ENCODE measurements around the gene AGO1. TPM values are rescaled to one million over a fixed set of nuclear protein-coding genes. Genes with fewer than 3 reads are reported as not detected.

Gene AGO1
- total and polyA plus RNA-seq, 2 of the 13 experiments (the other 11 are each of a cell fraction or from before 2014, with no cell fraction given): 9.2 to 18.6 TPM

- Histone ChIP-seq H3K27me3 (ENCODE audit: control insufficient read depth in 1 of 2, insufficient read depth in 2 of 2, low read length in 2 of 2) (no peaks in the 10 kb centered on the region), H3K4me3 (replicated peaks in 1 of 3; ENCODE audit: insufficient read depth in 1 of 3, low read depth in 2 of 3, low read length in 3 of 3) (no peak overlapping the region), H3K9ac (ENCODE audit: insufficient read depth, low read depth, low read length) (no peak overlapping the region), H3K79me2 (ENCODE audit: insufficient read depth, low read length) (no peaks in the 10 kb centered on the region), H2AFZ (ENCODE audit: low read length) (no peak overlapping the region), H3K27ac (ENCODE audit: extremely low read length, insufficient read depth, low read length) (no peak overlapping the region), H3K4me2 (ENCODE audit: low read depth, low read length) (no peak overlapping the region), H3K36me3 (replicated peaks in 1 of 2; ENCODE audit: control insufficient read depth in 1 of 2, insufficient read depth in 2 of 2, low read length in 2 of 2) (peaks cover 1 to 17% of the 10 kb centered on the region in 2 experiments), H4K20me1 (ENCODE audit: insufficient read depth, low read length) (no peaks in the 10 kb centered on the region), H3K4me1 (ENCODE audit: insufficient read depth, low read length) (no peaks in the 10 kb centered on the region), H3K9me3 (ENCODE audit: low read length) (no peaks in the 10 kb centered on the region)
- ATAC-seq (no peak), DNase-seq (ENCODE audit: low spot score) (no peak), FAIRE-seq (no peak)
- CTCF ChIA-PET (ENCODE audit: low intra/inter-chr PET ratio, low total read pairs): no interaction called here
- POLR2A ChIA-PET: no interaction called here
- BruUV-seq (replicated peaks): no TSS peak
- in situ Hi-C loops (cut with HindIII; ENCODE audit: extremely low pct_ligation_motif_present, low pct_unique_long_range_greater_than_20kb) (no loop called here), intact Hi-C loops (cut with micrococcal nuclease; ENCODE audit: unreplicated experiment) (no loop called here)
- TF ChIP-seq ZNF75D (CRISPR knock-in tag; IDR thresholded peaks at IDR 0.05; ENCODE audit: borderline replicate concordance) (no peak), ZGPAT (CRISPR knock-in tag; IDR thresholded peaks at IDR 0.05) (no peak), ZFX (CRISPR knock-in tag; IDR thresholded peaks at IDR 0.05; ENCODE audit: low read depth) (no peak), ZNF792 (CRISPR knock-in tag; IDR thresholded peaks at IDR 0.05) (no peak), PHF5A (CRISPR knock-in tag; IDR thresholded peaks at IDR 0.05; ENCODE audit: low read depth, unreplicated experiment) (no peak), NFYB (CRISPR knock-in tag; IDR thresholded peaks at IDR 0.05) (no peak), RXRB (CRISPR knock-in tag; IDR thresholded peaks at IDR 0.05; ENCODE audit: borderline replicate concordance) (no peak), TMF1 (CRISPR knock-in tag; IDR thresholded peaks at IDR 0.05; ENCODE audit: low read depth) (no peak), TFAP4 (IDR thresholded peaks at IDR 0.05; ENCODE audit: borderline replicate concordance, low read depth) (no peak), ZBTB25 (CRISPR knock-in tag; IDR thresholded peaks at IDR 0.05) (no peak), JDP2 (CRISPR knock-in tag; IDR thresholded peaks at IDR 0.05; ENCODE audit: borderline replicate concordance) (no peak), EED (CRISPR knock-in tag; IDR thresholded peaks at IDR 0.05) (no peak), BHLHE40 (IDR thresholded peaks at IDR 0.05; ENCODE audit: low read length) (no peak), ZNF143 (CRISPR knock-in tag; IDR thresholded peaks at IDR 0.05) (no peak), ZNF775 (CRISPR knock-in tag; IDR thresholded peaks at IDR 0.05; ENCODE audit: borderline replicate concordance) (no peak), HMGA1 (CRISPR knock-in tag; conservative IDR thresholded peaks at IDR 0.05) (no peak)
- TF ChIP-seq, protein P1, sequence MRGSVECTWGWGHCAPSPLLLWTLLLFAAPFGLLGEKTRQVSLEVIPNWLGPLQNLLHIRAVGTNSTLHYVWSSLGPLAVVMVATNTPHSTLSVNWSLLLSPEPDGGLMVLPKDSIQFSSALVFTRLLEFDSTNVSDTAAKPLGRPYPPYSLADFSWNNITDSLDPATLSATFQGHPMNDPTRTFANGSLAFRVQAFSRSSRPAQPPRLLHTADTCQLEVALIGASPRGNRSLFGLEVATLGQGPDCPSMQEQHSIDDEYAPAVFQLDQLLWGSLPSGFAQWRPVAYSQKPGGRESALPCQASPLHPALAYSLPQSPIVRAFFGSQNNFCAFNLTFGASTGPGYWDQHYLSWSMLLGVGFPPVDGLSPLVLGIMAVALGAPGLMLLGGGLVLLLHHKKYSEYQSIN (CRISPR knock-in tag; IDR thresholded peaks at IDR 0.05; ENCODE audit: borderline replicate concordance): no peak
- 89% methylated on average over 2 of the region's 2 CpGs for WGBS (ENCODE audit: low lambda C conversion rate)
Measured at GRCh38 chr1:35833395-35833794, 49.6 kb upstream of the AGO1 start.
